Mucosa of stomach (tissue), 1 donor: ENCODE results near the gene MYO18A.
"Not testable (repeated sequence)": the region's sequence is repeated elsewhere in the genome, so short reads cannot be mapped to it uniquely, and the experiment has no call there.

Source experiments
- H3K27me3 ChIP-seq: one replicate; pipeline ENCODE4 v1.7.0; 2013; ENCODE audit warnings: mild to moderate bottlenecking, low read length; ENCODE audit not compliant: control insufficient read depth, insufficient read depth
- H3K36me3 ChIP-seq: one replicate; pipeline ENCODE4 v1.7.0; 2013; ENCODE audit warnings: low read length; ENCODE audit not compliant: control insufficient read depth, insufficient read depth
- H3K4me1 ChIP-seq: one replicate; pipeline ENCODE4 v1.7.0; 2013; ENCODE audit warnings: mild to moderate bottlenecking, low read length; ENCODE audit not compliant: control insufficient read depth, insufficient read depth
- H3K4me3 ChIP-seq: one replicate; pipeline ENCODE4 v1.7.0; 2013; ENCODE audit warnings: low read length
- H3K9ac ChIP-seq: one replicate; pipeline ENCODE4 v1.7.0; 2013; ENCODE audit warnings: mild to moderate bottlenecking, low read length, moderate library complexity
- H3K9me3 ChIP-seq: one replicate; pipeline ENCODE4 v1.7.0; 2013; ENCODE audit warnings: mild to moderate bottlenecking, low read length, moderate library complexity; ENCODE audit not compliant: control insufficient read depth
- donor health status: Pancreatic carcinoma.

The MYO18A gene, protein sequence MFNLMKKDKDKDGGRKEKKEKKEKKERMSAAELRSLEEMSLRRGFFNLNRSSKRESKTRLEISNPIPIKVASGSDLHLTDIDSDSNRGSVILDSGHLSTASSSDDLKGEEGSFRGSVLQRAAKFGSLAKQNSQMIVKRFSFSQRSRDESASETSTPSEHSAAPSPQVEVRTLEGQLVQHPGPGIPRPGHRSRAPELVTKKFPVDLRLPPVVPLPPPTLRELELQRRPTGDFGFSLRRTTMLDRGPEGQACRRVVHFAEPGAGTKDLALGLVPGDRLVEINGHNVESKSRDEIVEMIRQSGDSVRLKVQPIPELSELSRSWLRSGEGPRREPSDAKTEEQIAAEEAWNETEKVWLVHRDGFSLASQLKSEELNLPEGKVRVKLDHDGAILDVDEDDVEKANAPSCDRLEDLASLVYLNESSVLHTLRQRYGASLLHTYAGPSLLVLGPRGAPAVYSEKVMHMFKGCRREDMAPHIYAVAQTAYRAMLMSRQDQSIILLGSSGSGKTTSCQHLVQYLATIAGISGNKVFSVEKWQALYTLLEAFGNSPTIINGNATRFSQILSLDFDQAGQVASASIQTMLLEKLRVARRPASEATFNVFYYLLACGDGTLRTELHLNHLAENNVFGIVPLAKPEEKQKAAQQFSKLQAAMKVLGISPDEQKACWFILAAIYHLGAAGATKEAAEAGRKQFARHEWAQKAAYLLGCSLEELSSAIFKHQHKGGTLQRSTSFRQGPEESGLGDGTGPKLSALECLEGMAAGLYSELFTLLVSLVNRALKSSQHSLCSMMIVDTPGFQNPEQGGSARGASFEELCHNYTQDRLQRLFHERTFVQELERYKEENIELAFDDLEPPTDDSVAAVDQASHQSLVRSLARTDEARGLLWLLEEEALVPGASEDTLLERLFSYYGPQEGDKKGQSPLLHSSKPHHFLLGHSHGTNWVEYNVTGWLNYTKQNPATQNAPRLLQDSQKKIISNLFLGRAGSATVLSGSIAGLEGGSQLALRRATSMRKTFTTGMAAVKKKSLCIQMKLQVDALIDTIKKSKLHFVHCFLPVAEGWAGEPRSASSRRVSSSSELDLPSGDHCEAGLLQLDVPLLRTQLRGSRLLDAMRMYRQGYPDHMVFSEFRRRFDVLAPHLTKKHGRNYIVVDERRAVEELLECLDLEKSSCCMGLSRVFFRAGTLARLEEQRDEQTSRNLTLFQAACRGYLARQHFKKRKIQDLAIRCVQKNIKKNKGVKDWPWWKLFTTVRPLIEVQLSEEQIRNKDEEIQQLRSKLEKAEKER (N-terminal part only)

DNA sequence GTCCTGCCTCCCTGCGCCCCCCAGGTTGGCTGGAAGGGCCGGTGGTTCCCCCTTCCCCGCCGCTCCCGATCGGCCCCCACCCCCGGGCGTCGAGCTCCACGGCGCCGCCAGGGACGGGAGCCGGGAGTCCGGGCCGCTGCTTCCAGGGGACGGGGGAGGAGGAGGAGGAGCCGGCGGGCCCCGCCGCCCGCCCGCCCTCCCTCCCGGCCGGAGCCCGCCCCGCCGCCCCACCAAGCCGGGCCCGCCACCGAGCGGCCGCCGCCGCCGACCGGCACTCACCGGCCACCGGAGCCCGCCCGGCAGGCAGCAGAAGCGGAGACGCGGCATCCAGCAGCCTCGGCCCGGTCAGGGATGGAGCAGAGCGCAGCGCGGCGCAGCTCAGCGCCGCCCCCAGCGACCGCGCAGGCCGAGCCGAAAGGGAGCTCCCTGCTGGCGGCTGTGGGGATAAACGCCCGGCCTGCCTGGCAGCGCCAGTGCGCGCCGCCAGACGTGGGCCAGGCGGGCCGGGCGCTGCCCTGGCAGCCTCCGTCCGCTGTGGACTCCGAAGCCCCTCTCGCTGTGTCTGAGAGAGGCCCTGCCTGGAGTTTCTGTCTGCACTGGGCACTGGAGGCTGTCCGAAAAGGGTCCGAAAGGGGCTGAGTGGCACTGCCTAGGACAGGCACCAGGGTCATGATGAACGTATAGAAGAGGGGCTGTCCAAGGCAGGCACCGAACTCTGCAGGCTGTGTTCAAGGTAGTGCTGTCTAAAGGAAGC, at the start of gene MYO18A:
Gene MYO18A (minus strand): TSS at position 365 of the 754 bp plus-strand sequence. CDS start 13,458 bp downstream, outside the sequence.
- no peaks in the 10 kb centered on the region for H3K27me3 ChIP-seq
- peak within 1 kb of the TSS; percentile 20 for H3K4me3 ChIP-seq
- H3K36me3 ChIP-seq: no peaks in the 10 kb centered on the region
- peak within 1 kb of the TSS; percentile 84 for H3K9ac ChIP-seq
- H3K9me3 ChIP-seq: no peaks in the 10 kb centered on the region
- H3K4me1 ChIP-seq: peaks cover 48% of the 10 kb centered on the region

DNA sequence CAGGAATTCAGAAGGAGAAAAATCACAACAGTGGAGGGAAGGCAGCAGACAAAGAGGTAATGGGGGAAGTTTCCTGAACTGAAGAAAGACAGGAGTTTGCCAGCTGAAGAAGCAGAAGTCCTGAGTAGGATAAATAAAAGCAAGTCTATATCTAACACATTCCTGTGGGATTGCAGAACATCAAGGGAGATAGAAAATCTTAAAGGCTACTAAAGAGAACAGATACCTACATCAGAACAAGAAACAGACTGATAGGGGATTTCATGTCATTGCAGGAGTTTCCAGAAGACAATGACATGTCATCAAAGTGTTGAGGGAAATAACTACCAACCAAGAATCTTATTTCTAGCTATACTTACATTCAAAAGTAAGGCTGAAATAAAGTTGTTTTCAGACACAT, 45.2 kb upstream of the MYO18A start:
- H3K9me3 ChIP-seq: no peaks in the 10 kb centered on the region
- H3K9ac ChIP-seq: no peak overlapping the region
- no peaks in the 10 kb centered on the region for H3K4me1 ChIP-seq
- H3K27me3 ChIP-seq: no peaks in the 10 kb centered on the region
- H3K4me3 ChIP-seq: no peak overlapping the region
- H3K36me3 ChIP-seq: no peaks in the 10 kb centered on the region

DNA sequence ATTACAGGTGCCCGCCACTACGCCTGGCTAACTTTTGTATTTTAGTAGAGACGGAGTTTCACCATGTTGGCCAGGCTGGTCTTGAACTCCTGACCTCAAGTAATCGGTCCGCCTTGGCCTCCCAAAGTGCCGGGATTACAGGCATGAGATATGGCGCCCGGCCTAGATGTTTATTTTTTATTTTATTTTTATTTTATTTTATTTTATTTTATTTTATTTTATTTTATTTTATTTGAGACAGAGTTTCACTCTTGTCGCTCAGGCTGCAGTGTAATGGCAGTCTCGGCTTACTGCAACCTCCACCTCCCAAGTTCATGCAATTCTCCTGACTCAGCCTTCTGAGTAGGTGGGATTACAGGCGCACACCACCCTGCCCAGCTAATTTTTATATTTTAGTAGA, 41.1 kb upstream of the MYO18A start:
- not testable (repeated sequence) for H3K27me3 ChIP-seq, H3K9ac ChIP-seq, H3K4me1 ChIP-seq, H3K4me3 ChIP-seq, H3K9me3 ChIP-seq, H3K36me3 ChIP-seq

DNA sequence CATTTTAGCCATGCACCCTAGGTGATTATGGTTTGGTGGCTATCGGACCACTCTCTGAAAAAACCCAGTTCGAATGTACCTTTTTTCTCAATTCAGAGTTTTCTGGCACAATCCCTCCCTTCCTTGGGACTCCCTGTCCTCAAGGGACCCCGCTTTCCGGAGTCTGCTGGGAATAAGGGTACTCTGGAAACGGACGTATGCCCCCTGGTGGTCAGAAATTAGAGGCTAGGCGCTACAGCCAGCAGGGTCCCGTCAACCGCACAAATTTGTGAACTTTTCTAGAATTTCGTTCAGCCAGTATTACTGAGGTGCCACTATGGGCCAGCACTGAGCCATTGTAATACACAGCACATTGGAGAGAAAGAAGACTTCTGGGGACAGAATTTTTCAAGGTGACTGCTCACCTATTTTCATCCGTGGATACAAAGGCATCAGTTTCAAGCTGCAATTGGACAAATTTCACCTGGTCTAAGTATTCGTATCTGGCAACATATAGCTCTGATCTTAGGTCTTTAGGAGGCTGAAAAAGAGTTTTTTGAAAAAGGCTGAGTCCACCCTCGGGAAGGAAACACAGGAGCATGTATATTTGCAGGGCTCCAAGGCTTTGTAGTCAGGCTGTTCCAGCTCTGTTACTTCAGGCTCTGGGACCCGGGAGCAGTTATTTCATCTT, 39.3 kb upstream of the MYO18A start:
- Histone ChIP-seq H3K27me3 (no peaks in the 10 kb centered on the region), H3K4me3 (no peak overlapping the region), H3K9ac (no peak overlapping the region)

DNA sequence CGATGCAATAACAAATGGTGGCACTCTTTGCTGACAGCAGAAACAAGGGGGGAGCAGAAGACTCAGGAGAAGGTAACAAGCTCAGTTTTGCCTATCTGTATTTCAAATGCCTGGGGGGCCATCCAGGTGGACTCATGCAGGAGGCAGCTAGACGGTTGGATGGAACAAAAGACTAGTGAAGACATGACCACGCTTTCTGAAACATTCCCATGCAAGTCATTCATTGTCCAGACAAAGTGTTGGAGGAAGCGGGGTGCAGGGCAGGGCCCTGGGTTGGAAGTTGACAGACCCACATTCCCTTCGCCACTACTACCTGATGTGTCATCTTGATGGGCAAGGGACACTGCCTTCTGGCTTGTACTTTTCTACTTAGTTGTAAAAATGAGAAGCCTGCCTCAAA, 36.7 kb upstream of the MYO18A start:
- Histone ChIP-seq H3K9ac (no peak overlapping the region), H3K36me3 (no peaks in the 10 kb centered on the region), H3K27me3 (no peaks in the 10 kb centered on the region), H3K4me3 (no peak overlapping the region), H3K9me3 (no peaks in the 10 kb centered on the region), H3K4me1 (peaks cover 6% of the 10 kb centered on the region)

More for the DNA sequence above, 39.3 kb upstream of the MYO18A start:
- Histone ChIP-seq H3K36me3 (no peaks in the 10 kb centered on the region), H3K9me3 (no peaks in the 10 kb centered on the region), H3K4me1 (peaks cover 6% of the 10 kb centered on the region)

DNA sequence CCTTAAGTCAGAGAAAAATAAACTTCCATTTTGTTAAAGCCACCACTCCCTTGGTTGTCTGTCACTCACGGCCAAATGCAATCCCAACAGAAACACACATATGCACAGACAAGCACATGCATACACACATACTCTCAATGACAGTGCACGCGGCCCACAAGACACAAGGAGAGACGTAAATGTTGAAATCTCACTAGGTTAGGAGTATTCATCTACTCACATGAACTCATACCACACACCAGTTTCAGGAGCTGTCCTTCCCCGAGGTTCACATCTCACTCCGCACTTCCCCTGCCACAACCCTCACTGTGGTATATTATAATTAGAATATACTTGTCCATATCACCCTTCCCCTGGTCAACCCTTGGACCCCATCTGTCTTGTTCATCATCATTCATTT, 36.0 kb upstream of the MYO18A start:
- Histone ChIP-seq H3K36me3 (no peaks in the 10 kb centered on the region), H3K4me1 (peaks cover 6% of the 10 kb centered on the region), H3K9ac (no peak overlapping the region), H3K27me3 (no peaks in the 10 kb centered on the region), H3K4me3 (no peak overlapping the region), H3K9me3 (no peaks in the 10 kb centered on the region)

DNA sequence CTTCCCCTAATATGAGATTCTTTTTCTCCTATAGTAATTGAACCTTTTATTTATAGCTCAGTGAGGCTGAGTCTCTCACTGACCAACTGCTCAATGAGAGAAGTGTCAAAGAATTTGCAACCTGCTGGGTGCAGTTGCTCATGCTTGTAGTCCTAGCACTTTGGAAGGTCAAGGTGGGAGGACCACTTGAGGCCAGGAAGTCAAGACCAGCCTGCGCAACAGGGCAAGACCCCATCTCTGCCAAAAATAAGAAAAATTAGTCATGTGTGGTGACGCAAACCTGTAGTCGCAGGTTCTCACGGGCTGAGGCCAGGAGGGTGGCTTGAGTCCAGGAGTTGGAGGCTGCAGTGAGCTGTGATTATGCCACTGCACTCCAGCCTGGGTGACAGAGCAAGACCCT, 35.5 kb upstream of the MYO18A start:
- Histone ChIP-seq H3K9me3 (no peaks in the 10 kb centered on the region), H3K4me1 (peaks cover 6% of the 10 kb centered on the region), H3K9ac (no peak overlapping the region), H3K27me3 (no peaks in the 10 kb centered on the region), H3K4me3 (no peak overlapping the region), H3K36me3 (no peaks in the 10 kb centered on the region)

DNA sequence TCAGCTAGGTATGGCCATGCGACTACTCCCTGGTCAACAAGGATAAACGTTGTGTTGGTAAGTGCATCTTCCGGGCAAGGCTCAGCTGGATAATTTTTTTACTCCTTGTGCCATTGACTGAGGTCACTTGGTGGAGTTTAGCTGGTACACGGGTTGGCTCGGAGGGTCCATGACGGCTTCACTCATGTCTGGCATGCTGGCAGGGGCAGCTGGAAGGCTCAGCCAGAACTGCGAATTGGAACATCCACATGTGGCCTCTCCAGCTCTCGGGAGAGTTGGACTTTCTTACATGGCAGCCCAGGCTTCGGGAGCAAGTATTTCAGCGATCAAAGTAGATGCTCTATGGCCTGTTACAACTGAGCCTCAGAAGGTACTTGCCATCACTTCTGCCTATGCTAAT, 35.0 kb upstream of the MYO18A start:
- no peaks in the 10 kb centered on the region for H3K9me3 ChIP-seq
- no peaks in the 10 kb centered on the region for H3K27me3 ChIP-seq
- H3K36me3 ChIP-seq: no peaks in the 10 kb centered on the region
- H3K4me1 ChIP-seq: peaks cover 6% of the 10 kb centered on the region
- H3K9ac ChIP-seq: no peak overlapping the region
- no peak overlapping the region for H3K4me3 ChIP-seq

DNA sequence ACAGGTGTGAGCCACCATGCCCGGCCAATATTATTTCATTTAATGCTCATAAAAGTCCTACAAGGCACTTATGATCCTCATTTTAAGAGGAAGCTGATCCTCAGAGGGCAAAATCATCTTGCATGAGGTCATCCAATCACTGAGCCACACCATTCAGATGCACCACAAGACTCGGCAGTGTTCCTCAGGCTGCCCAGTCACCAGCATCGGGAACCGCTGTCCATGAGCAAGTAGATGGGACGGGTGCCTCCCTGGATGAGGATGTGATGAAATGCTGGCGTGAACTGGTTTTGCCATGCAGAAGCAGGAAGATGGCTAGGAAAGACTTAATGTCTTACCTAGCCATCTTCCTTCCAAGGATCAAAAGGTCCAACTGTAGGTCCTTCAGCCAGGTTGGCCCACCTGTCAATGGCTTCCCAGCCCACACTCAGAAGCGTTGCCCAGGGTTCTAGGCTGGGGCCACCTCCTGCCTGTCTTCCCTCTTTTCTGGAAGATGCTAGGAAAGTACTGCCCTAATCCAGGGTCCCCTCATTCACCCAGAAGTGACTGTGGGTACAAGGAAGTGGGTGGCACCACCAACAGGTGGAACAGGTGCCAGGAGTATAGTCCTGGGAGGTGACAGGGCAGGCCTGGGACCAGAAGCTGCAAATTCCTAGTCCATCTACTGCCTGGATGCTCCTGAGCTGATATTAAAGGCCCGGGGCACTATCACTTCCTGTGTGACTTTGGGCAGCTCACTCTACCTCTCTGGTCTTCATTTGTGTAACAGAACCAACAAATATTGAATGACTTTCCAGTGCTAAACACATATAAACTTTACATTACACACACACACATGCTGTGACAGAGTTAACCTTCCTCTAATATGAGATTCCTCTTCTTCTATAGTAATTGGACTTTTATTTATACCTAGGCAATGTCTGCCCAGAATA, 34.3 kb upstream of the MYO18A start:
- no peak overlapping the region for H3K9ac ChIP-seq
- no peak overlapping the region for H3K4me3 ChIP-seq
- H3K36me3 ChIP-seq: no peaks in the 10 kb centered on the region
- peaks cover 4% of the 10 kb centered on the region for H3K4me1 ChIP-seq
- H3K9me3 ChIP-seq: no peaks in the 10 kb centered on the region
- H3K27me3 ChIP-seq: no peaks in the 10 kb centered on the region

DNA sequence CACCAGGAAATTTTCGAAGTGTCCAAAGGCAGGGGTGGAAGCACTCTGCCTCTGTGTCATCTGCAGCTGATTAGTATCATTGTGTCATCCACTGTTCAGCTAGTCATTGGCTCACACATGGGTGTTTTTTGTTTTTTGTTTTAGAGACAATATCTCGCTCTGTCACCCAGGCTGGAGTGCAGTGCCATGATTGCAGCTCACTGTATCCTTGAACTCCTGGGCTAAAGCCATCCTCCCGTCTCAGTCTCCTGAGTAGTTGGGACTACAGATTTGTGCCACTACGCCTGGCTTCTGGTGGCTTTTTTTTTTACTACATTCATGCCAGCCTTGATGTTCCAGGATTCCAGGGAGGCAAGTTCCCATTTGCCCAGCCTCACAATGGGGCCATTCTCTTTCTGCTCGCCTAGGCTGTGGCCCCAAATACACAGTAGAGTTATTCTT, 32.5 kb upstream of the MYO18A start:
- Histone ChIP-seq H3K4me1 (no peaks in the 10 kb centered on the region), H3K9ac (no peak overlapping the region), H3K27me3 (no peaks in the 10 kb centered on the region), H3K4me3 (no peak overlapping the region), H3K9me3 (no peaks in the 10 kb centered on the region), H3K36me3 (no peaks in the 10 kb centered on the region)
